Right ventricle myocardium inferior (tissue), 1 donor: Measurements from ENCODE around the gene PUDP. TPM values are rescaled to one million over a fixed set of nuclear protein-coding genes. Genes with fewer than 3 reads are reported as not detected.
A peak's percentile ranks its signal among the peaks of the same experiment; 100 is the strongest.
"Not testable (repeated sequence)": the region's sequence is repeated elsewhere in the genome, so short reads cannot be mapped to it uniquely, and the experiment has no call there.

Experiments
- ATAC-seq: fragments of 200-7000 bp; cut with Tn5 transposase; one replicate; pipeline ENCODE4 v1.9.1; 2020; ENCODE audit warnings: mild to moderate bottlenecking, moderate library complexity
- DNase-seq: peaks from one replicate; pipeline ENCODE4 v3.0.0; 2021; ENCODE audit errors: missing footprints
- intact Hi-C: fragments of 100-400 bp; cut with DNase I; formaldehyde crosslinking; loops from one replicate; pipeline ENCODE4 v1.11.0; 2022
- total RNA-seq: library from RNA; stranded (reverse); fragmentation: NEBNext Ultra II Directional; extraction: Animal tissue kit (Norgen Biotek cat#: 25700); gene quantifications from one replicate; pipeline ENCODE4 v1.2.1, GENCODE V29; 2021
- donor health status: DM: no; HTN: yes; CAD: no; lungs with severe emphysema.

Gene PUDP
- total RNA-seq, 1 donor from 2014 or later, result 22.1 TPM

- intact Hi-C loops, result no loop called here
- peak; percentile 96 for ATAC-seq
- peak; percentile 69 for DNase-seq
These were observed 32.4 kb downstream of the PUDP start for GRCh38 chrX:7115557-7115956.

- no peak for ATAC-seq
These were observed 35.9 kb downstream of the PUDP start for GRCh38 chrX:7112071-7112470.

GRCh38 chrX:7111518-7111917, 36.4 kb downstream of the PUDP start:
- no peak for DNase-seq
- ATAC-seq, result no peak
- intact Hi-C loops, result no loop called here

More at GRCh38 chrX:7112071-7112470, 35.9 kb downstream of the PUDP start:
- intact Hi-C loops, result no loop called here
- no peak for DNase-seq

GRCh38 chrX:7110821-7111276, 37.1 kb downstream of the PUDP start:
- ATAC-seq (no peak), DNase-seq (no peak)
- intact Hi-C loops, result no loop called here

- DNase-seq, result no peak
- intact Hi-C loops, result no loop called here
- no peak for ATAC-seq
These were observed 37.8 kb downstream of the PUDP start for GRCh38 chrX:7109838-7110793.

GRCh38 chrX:7109049-7109531, 38.9 kb downstream of the PUDP start:
- intact Hi-C loops, result no loop called here
- no peak for DNase-seq
- no peak for ATAC-seq

- intact Hi-C loops, result no loop called here
- ATAC-seq, result no peak
- no peak for DNase-seq
These were observed 39.9 kb downstream of the PUDP start for GRCh38 chrX:7108030-7108429.

GRCh38 chrX:7106649-7107048, 41.3 kb downstream of the PUDP start:
- intact Hi-C loops, result no loop called here
- DNase-seq, result no peak
- no peak for ATAC-seq

GRCh38 chrX:7102119-7102518, 45.8 kb downstream of the PUDP start:
- intact Hi-C loops, result no loop called here
- no peak for DNase-seq
- ATAC-seq, result no peak

- no peak for DNase-seq
- no peak for ATAC-seq
- intact Hi-C loops, result no loop called here
These were observed 47.9 kb downstream of the PUDP start for GRCh38 chrX:7100022-7100421.

GRCh38 chrX:7095657-7096056, 52.3 kb downstream of the PUDP start:
- intact Hi-C loops, ATAC-seq, DNase-seq: not testable (repeated sequence)

- DNase-seq (no peak), ATAC-seq (no peak)
- intact Hi-C loops, result no loop called here
These were observed 54.6 kb downstream of the PUDP start for GRCh38 chrX:7093305-7093704.

- intact Hi-C loops, result no loop called here
- DNase-seq (no peak), ATAC-seq (no peak)
These were observed 55.4 kb downstream of the PUDP start for GRCh38 chrX:7092543-7092942.

GRCh38 chrX:7091923-7092322, 56.0 kb downstream of the PUDP start:
- DNase-seq, result no peak
- no peak for ATAC-seq
- intact Hi-C loops, result no loop called here

GRCh38 chrX:7090641-7091040, 57.3 kb downstream of the PUDP start:
- ATAC-seq (no peak), DNase-seq (no peak)
- intact Hi-C loops, result no loop called here

GRCh38 chrX:7088968-7089615, 58.9 kb downstream of the PUDP start:
- intact Hi-C loops, result no loop called here
- ATAC-seq (no peak), DNase-seq (no peak)

GRCh38 chrX:7086384-7086783, 61.6 kb downstream of the PUDP start:
- intact Hi-C loops, result no loop called here
- ATAC-seq (no peak), DNase-seq (no peak)

GRCh38 chrX:7085879-7086278, 62.1 kb downstream of the PUDP start:
- intact Hi-C loops, result no loop called here
- ATAC-seq, result no peak

GRCh38 chrX:7084841-7085240, 63.1 kb downstream of the PUDP start:
- ATAC-seq, result no peak
- intact Hi-C loops, result no loop called here

More at GRCh38 chrX:7085879-7086278, 62.1 kb downstream of the PUDP start:
- DNase-seq, result no peak

More at GRCh38 chrX:7084841-7085240, 63.1 kb downstream of the PUDP start:
- DNase-seq, result no peak
